Neutrophil (primary cell): Measurements from ENCODE around the gene SMAD3.

Source experiments
- H3K27ac ChIP-seq: fragments of 200-600 bp; sonication (generic); 2 replicates; pipeline ENCODE4 v1.5.1; 2016; ENCODE audit warnings: mild to moderate bottlenecking, moderate library complexity
- H3K27me3 ChIP-seq: fragments of 200-600 bp; sonication (generic); 2 replicates; pipeline ENCODE4 v1.6.0; 2016; ENCODE audit warnings: mild to moderate bottlenecking
- H3K36me3 ChIP-seq: fragments of 200-600 bp; sonication (generic); 2 replicates; pipeline ENCODE4 v1.5.1; 2017
- H3K4me1 ChIP-seq, 2 experiments: fragments of 200-600 bp in 1 of 2; sonication (generic) in 1 of 2; 1 replicate in 1 of 2; 2 replicates in 1 of 2; pipeline versions ENCODE4 v1.5.1 to v1.6.1; 2013 to 2016; ENCODE audit warnings: low read depth in 1 of 2, low read length in 1 of 2, mild to moderate bottlenecking in 1 of 2, moderate library complexity in 1 of 2; ENCODE audit not compliant: control insufficient read depth in 1 of 2, insufficient read depth in 1 of 2
- H3K4me3 ChIP-seq, 2 experiments: fragments of 200-600 bp in 1 of 2; sonication (generic) in 1 of 2; 1 replicate in 1 of 2; 2 replicates in 1 of 2; pipeline ENCODE4 v1.5.1; 2013 to 2016; ENCODE audit warnings: low read depth in 1 of 2, low read length in 1 of 2, mild to moderate bottlenecking in 1 of 2, moderate library complexity in 1 of 2
- H3K9me3 ChIP-seq: fragments of 200-600 bp; sonication (generic); 2 replicates; pipeline ENCODE4 v1.5.1; 2016
- TF ChIP-seq, protein P1 (sequence below): fragments of 200-600 bp; sonication (generic); IDR thresholded peaks from 2 replicates; pipeline ENCODE4 v1.5.1; 2016; ENCODE audit warnings: antibody characterized with exemption

Gene SMAD3

DNA sequence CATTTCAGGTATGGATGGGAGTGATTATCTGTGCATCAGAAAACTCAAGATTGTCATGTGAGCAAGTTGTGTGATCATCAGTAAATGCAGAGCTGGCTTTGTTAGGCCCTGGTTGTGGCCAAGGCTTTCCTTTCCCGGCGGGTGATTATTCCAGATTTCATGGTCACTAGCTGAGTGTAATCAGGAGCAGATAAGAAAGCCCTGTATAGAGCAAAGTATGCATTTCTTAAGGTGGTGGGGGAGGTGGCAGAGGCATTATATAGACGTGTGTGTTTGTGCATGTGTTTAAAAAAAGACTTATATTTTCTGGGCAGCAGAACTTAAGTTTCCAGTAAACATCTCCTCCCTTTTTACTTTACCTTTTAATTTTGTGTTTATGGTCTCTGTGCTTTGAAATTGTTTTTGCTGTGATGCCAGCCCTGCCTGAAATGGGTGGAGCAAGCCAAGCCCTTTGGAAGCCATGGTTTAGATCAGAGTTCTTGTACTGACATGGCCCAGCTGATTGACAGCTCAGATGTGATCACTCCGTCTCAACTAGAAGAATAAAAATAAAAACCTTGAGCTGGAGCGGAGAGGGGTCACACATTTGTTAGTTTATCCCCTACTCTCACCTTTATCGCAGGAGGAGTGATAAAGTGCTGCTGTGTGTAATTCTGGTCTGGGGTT is 22.2 kb downstream of the SMAD3 start:
- Histone ChIP-seq H3K27me3 (no peaks in the 10 kb centered on the region), H3K4me1 (peaks cover 46 to 66% of the 10 kb centered on the region in 2 experiments), H3K36me3 (no peaks in the 10 kb centered on the region), H3K9me3 (no peaks in the 10 kb centered on the region), H3K27ac (no peak overlapping the region), H3K4me3 (no peak overlapping the region)
- TF ChIP-seq, protein P1, sequence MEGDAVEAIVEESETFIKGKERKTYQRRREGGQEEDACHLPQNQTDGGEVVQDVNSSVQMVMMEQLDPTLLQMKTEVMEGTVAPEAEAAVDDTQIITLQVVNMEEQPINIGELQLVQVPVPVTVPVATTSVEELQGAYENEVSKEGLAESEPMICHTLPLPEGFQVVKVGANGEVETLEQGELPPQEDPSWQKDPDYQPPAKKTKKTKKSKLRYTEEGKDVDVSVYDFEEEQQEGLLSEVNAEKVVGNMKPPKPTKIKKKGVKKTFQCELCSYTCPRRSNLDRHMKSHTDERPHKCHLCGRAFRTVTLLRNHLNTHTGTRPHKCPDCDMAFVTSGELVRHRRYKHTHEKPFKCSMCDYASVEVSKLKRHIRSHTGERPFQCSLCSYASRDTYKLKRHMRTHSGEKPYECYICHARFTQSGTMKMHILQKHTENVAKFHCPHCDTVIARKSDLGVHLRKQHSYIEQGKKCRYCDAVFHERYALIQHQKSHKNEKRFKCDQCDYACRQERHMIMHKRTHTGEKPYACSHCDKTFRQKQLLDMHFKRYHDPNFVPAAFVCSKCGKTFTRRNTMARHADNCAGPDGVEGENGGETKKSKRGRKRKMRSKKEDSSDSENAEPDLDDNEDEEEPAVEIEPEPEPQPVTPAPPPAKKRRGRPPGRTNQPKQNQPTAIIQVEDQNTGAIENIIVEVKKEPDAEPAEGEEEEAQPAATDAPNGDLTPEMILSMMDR: no peak

DNA sequence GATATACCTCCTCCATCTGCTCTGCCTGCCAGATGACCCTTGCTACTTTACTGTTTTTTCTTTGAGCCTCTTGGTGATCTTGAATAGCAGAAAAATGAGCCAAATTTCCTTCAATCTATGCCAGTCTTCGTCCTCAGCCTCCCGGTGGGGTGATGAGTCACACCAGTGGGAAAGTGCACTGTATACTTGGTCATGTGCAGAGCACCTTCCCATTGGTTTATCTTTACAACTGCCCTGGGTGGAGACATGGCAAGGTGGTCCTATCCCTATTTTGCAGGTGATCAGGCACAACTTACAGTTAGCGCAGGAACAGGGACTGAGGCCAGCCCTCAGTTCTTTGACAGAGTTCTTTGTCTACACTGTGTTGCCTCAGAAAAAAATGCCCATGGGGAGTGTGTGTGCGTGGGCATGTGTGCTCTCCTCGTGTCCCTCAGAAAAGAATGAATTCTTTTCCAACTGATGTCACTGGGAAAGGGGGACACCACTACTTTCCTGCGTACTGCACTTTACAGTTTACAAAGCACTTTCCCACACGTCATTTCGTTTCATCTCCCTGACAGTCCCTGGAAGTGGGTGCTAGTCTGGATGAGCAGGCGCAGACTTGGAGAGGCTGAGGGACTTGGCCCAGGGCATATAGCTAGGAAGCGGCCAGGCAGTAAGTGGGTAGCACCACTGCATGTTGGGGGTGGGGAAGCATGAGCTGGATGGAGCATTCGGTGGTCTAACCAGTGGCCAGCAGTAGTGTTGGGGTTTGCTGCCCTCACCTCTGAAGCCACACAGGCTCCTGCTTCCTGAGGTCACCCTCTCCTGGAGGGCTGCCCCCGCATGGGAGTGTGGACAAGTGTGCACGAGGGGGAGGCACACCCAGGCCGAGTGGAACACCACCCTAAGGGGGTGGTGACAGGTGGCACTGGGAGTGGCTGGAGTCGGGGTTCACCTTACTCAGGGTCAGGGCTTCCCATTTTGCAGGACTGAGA is 24.1 kb downstream of the SMAD3 start:
- Histone ChIP-seq H3K27me3 (no peaks in the 10 kb centered on the region), H3K36me3 (no peaks in the 10 kb centered on the region), H3K27ac (no peak overlapping the region), H3K9me3 (no peaks in the 10 kb centered on the region), H3K4me3 (no peak overlapping the region), H3K4me1 (peaks cover 46 to 61% of the 10 kb centered on the region in 2 experiments)
- TF ChIP-seq, protein P1: no peak

- TF ChIP-seq, protein P1: no peak
- Histone ChIP-seq H3K4me1 (peaks cover 36 to 51% of the 10 kb centered on the region in 2 experiments), H3K27me3 (no peaks in the 10 kb centered on the region), H3K27ac (no peak overlapping the region), H3K4me3 (no peak overlapping the region), H3K9me3 (no peaks in the 10 kb centered on the region), H3K36me3 (no peaks in the 10 kb centered on the region)
Observed at GRCh38 chr15:67090297-67091070, 25.1 kb downstream of the SMAD3 start.

DNA sequence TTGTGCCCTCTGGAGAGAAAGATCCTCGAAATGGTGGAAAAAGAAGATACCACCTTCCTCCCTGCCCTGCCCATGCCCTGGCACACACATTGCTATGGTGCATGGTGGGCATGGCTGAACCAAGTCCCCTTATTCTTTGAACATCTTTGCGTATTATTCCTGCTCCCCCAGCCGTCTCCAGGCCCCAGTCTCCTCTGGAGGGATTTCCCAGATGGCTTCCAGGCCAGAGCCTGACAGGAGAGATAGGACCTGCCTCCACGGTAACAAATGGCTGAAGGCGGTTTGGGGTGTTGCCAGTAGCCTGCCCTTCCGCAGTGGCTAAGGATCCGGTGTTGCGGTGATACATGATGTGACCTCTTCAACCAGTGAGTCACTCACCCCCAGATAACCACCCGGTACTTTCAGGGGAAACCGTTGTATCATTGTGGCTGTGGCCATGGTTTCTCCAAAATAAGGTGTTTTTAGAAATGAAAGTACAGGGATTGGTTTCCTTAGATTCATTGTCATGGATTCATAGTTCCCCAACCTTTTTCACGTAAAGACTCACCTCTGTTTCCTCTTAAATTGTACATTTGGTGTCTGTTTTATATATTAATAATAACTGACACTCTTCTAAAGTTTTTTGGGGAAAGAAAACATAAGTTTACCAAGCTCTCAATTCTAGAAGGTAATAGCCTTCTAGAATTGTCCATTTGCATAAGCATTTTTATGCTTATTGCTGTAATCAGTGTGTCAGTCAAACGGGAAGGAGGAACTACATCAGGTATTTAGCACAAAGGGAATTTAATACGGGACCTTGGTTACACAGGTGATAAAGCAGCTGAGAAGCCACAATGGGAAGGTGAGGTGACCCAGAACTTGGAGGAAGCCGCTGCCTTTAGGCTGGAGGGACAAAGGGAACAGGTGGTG is 25.9 kb downstream of the SMAD3 start:
- peak overlapping the region in 1 of 2 experiments; percentile 3 for H3K4me3 ChIP-seq
- no peaks in the 10 kb centered on the region for H3K36me3 ChIP-seq
- peak overlapping the region; percentile 21 for H3K27ac ChIP-seq
- TF ChIP-seq, protein P1: no peak
- peaks cover 29 to 42% of the 10 kb centered on the region in 2 experiments for H3K4me1 ChIP-seq
- H3K27me3 ChIP-seq: no peaks in the 10 kb centered on the region
- H3K9me3 ChIP-seq: no peaks in the 10 kb centered on the region
